Stromal cell of bone marrow (primary cell): ENCODE results near the gene OR6A2.

Source experiments
- DNase-seq: peaks from one replicate; pipeline ENCODE4 v3.0.0-alpha.2; 2012; ENCODE audit warnings: low read depth

OR6A2 gene

DNA sequence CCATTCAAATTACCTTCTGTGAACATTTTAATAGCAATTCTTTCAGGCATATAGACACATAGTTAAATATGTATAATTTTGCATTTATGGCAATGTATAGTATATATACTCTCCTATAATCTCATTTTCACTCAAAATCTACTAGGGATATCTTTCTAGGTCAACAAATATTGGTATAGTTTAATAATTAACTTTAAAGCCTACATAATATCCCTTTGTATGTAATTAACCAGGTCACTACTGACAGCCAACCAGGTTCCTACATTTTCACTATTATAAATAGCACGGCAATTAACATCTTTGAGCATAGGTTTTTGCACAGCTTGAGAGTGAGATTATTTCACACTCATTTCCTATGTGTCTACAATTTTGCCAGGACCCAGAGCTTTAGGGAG is 43.5 kb downstream of the OR6A2 start:
- DNase-seq = no peak

GRCh38 chr11:6755303-6755952 is 44.1 kb downstream of the OR6A2 start:
- peak; percentile 6 for DNase-seq

GRCh38 chr11:6747097-6747668 is 52.3 kb downstream of the OR6A2 start:
- no peak for DNase-seq

DNA sequence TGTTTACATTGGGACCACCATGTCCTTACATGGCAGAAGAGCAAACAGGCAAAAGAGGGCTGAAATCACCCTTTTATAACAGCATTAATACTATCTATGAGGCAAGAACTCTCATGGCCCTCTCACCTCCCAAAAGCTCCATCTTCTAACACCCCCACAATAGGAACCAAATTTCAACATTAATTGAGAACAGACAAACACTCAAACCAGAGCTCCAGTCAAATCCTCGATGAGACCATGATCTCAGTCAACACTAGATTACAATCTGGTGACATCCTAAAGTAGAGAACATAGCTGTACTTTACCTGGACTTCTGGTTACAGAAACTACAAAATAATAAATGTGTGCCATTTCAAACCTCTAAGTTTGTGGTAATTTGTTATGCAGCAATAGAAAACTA is 52.9 kb downstream of the OR6A2 start:
- no peak for DNase-seq

DNA sequence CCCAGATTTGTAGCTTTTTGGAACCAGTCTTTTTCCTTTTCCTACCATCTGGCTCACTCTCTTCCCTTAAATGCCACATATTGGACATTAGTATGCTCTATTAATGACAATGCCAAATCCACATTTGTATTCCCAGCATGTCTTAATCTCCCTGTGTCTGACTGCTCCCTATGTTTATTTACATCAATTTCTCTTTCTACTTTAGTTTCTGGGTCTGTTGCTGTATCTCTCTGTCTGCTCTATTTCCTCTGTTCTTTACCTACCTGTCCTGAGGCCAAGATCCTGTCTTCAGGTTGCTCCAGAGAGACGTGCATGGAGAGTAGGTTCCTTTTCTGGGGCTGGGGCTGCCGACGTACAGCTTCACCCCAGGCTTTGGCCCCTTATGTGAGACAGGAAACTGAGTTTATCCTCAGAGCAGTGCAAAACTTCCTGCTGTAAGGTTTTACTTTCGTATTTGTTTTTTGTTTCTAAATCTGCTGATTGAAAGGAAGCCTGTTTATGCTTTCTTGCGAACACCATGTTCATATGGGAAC is 53.3 kb downstream of the OR6A2 start:
- DNase-seq = no peak

DNA sequence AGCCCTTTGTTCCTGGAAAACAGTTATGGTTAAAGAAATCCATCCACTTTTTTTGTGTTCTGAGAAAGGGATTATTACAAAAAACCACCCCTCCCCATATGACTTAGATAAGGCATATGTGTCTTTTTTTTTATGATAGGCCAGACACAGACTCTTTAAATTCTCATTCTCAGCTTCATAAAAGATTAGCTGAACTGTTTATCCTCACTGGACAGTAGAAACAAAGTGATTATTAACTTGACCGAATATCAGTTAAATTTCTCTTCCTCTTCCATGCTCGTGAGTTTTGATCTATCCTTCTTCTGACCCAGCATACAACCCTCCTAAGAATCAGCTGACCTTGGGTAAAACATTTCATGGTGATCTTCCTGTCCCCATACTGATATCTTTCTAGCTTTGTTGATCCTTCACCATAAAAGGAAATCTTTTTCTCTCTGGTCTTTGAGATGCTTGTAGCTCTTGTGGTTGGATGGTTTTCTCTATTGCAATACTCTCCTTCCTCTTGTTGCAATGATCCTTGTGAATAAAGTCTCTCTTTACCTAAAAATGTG is 53.9 kb downstream of the OR6A2 start:
- DNase-seq = no peak

DNA sequence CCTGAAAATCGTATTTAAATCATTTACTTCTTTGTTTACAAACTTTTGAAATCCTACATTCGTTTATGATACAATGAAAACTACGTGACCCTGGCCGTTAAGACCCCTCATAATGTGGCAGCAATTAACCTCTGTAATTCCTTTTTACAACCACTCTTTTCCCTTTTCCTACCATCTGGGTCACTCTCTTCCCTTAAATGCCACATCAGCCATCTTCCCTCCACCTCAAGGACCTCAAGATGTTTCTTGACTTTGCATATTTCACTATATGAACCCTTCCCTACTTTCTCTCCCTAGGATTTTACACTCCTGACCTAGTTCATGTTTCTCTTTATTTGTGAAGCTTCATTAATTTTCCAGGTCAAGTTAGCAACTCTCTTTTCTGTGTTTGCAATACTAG is 54.5 kb downstream of the OR6A2 start:
- DNase-seq = no peak

DNA sequence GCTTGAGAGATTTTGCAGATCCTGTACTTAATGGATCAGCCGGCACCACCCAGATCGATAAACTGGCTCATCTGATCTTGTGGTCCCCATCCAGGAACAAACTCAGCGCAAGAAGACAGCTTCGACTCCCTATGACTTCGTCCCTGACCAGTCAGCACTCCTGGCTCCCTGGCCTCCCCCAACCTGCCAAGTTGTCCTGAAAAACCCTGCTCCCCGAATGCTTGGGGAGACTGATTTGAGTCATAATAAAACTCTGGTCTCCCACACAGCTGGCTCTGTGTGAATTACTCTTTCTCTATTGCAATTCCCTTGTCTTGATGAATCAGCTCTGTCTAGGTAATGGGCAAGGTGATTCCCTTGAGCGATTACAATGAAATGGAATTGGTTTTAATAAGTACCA is 57.2 kb downstream of the OR6A2 start:
- DNase-seq = no peak
